ENCODE data around the gene RIC8B.

DNA sequence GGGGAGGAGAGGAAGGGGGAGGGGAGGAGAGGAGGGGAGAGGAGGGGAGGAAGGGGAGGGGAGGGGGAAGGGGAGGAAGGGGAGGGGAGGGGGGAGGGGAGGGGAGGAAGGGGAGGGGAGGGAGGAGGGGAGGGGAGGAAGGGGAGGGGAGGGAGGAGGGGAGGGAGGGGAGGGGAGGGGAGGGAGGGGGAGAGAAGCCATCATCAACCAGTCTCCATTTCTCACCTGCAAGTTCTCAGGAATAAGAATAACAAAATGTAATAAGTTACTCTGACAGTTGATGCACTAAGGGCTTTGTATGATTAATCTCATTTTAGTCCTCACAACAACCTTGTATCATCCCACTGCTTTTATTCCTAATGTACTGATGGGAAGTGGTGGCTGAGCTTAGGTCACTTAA lies 122.1 kb downstream of the RIC8B start:
- TF ChIP-seq, protein P1, sequence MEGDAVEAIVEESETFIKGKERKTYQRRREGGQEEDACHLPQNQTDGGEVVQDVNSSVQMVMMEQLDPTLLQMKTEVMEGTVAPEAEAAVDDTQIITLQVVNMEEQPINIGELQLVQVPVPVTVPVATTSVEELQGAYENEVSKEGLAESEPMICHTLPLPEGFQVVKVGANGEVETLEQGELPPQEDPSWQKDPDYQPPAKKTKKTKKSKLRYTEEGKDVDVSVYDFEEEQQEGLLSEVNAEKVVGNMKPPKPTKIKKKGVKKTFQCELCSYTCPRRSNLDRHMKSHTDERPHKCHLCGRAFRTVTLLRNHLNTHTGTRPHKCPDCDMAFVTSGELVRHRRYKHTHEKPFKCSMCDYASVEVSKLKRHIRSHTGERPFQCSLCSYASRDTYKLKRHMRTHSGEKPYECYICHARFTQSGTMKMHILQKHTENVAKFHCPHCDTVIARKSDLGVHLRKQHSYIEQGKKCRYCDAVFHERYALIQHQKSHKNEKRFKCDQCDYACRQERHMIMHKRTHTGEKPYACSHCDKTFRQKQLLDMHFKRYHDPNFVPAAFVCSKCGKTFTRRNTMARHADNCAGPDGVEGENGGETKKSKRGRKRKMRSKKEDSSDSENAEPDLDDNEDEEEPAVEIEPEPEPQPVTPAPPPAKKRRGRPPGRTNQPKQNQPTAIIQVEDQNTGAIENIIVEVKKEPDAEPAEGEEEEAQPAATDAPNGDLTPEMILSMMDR (IDR thresholded peaks at IDR 0.05): no peak
- TF ChIP-seq POLR2AphosphoS5 (IDR thresholded peaks at IDR 0.05) (no peak), POLR2A (IDR thresholded peaks at IDR 0.05) (no peak), EP300 (IDR thresholded peaks at IDR 0.05; ENCODE audit: low read depth) (no peak)

Measured in transverse colon (tissue), 4 donors.